Effector CD4-positive, alpha-beta T cell (primary cell): Measurements from ENCODE around the gene ASCC1.
"Not testable (repeated sequence)": the region's sequence is repeated elsewhere in the genome, so short reads cannot be mapped to it uniquely, and the experiment has no call there.

Experiments used
- DNase-seq: peaks from one replicate; pipeline ENCODE4 v3.0.0-alpha.2; 2020

Gene ASCC1

DNA sequence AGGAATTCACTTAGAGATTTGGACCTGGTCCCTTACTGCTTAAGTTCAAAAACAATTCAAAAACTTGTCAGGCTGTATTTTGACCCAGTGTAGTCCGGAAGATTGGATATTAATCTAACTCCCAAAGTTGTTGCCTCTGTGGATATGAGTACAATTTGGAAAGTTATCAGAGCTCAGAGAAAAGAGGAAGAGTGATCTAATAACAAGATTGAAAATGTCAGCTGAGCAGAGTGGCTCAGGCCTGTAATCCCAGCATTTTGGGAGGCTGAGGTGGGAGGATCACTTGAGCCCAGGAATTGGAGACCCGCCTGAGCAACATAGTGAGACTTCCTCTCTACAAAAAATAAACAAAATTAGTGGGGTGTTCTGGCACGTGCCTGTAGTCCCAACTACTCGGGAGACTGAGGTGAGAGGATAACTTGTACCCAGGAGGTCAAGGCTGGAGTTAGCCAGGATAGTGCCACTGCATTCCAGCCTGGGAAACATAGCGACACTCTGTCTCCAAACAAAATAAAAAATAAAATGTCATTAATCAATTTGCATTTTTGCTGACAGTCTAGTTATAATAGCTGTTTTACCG, 3.2 kb upstream of the ASCC1 start:
- no peak for DNase-seq

DNA sequence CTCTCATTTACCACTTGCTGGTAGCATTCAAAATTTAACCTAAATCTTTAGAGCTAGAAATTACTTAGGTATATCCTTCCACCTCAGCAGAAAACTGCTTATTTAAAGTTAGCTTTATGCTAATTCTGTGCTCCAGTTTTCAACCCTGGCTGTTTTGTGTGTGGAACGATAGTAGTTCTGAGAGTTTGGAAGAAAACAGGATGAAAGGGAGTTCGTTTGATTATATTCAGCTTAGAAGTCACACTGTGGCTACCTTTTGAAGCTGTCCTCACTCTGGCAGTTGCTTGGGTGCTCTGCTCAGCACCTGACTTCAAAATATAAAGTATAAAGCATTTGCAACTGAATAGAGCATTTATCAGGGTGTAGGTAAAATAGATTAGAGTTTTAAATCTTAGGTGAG, 2.6 kb upstream of the ASCC1 start:
- no peak for DNase-seq

DNA sequence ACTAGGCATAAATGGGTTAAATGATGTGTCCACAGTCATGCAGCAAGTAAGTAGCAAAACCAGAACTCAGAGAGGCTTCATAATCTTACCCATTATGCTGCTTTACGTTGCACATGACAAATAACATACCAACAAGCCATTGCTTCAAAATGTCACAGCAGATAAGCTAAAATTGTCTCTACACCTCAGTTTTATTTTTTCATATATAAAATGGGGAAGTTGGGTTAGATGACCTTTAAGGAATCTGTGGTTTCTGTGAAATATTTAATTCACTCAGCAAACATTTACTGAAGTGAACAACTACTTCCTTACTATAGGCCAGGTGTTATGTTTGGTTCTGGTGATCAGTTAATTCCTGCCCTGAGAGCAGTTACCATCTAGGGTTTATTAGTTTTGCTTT, 2.2 kb upstream of the ASCC1 start:
- no peak for DNase-seq

DNA sequence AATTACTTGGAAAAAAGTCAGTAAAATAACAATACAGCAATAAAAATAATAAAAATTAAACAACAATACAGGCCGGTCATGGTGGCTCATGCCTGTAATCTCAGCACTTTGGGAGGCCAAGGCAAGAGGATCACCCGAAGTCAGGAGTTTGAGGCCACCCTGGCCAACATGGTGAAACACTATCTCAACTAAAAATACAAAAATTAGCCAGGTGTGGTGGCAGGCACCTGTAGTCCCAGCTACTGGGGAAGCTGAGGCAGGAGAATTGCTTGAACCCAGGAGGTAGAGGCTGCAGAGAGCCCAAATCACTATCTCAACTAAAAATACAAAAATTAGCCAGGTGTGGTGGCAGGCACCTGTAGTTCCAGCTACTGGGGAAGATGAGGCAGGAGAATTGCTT, 4.2 kb downstream of the ASCC1 start:
- DNase-seq: not testable (repeated sequence)

DNA sequence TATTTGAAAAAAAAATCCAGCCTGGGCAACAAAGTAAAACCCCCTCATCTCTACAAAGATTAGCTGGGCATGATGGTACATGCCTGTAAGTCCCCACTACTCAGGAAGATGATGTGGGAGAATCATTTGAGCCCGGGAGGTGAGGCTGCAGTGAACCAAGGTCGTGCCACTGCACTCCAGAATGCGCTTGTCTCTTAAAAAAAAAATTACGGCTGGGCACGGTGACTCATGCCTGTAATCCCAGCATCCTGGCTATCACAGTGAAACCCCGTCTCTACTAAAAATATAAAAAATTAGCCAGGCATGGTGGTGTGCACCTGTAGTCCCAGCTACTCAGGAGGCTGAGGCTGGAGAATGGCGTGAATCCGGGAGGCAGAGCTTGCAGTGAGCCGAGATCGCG, 4.7 kb downstream of the ASCC1 start:
- not testable (repeated sequence) for DNase-seq

DNA sequence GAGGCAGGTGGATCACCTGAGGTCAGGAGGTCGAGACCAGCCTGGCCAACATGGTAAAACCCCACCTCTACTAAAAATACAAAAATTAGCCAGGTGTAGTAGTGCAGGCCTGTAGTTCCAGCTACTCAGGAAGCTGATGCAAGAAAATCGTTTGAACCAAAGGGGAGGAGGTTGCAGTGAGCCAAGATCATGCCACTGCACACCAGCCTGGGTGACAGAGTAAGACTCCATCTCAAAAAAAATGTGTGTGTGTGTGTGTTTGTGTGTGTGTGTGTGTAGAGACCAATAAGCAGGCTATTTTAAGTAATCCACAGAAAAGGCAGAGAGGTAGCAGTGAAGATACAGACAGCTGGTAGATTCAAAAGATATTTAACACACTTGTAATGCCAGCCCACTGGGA, 7.5 kb downstream of the ASCC1 start:
- DNase-seq: not testable (repeated sequence)

DNA sequence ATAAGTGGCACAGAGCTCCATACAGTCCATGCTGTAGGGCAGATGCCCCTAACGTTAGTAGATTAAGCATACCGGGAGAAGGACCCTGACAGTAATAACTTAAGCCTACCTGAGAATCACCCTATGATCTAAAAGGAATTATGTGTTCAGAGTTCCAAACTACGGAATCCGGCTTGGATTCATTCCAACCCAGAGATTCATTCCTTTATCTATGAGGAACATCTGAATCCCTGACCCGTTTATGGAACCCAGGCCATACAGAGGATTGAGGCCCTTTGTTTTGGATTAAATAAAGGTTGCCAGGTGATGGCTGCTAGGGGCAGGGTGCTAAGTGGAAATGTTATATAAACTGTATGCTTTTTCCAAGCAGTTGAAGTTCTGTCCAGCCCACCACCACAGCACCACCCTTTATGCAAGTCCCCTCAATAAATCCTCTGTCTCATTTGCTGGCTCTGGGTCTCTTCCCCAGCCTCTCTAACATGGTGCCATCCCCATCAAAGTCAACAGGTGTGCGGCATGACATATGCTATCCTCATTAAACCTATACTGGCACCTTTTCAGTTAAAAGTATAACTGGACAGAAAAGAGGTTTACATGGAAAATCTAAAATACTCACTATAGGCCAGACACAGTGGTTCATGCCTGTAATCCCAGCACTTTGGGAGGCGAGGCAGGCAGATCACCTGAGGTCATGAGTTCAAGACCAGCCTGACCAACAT, 9.4 kb downstream of the ASCC1 start:
- no peak for DNase-seq

DNA sequence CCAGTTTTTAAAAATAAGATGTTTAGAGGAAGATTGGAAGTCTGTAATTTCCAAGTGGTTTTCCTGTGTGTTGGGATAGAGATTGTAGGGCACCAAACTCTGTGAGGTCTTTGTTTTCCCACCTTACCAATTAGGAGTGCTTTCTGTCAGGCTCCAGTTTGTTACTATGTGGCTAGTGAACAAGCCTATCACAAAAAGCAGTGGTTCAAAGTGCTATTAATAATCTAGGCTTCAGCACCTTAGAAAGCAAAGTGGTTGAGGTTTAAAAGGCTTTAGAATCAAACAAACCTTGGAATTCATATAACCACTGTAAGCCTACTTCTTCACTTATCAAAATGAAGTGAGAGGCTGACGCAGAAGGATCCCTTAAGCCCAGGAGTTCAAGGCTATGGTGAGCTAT, 11.4 kb downstream of the ASCC1 start:
- no peak for DNase-seq

DNA sequence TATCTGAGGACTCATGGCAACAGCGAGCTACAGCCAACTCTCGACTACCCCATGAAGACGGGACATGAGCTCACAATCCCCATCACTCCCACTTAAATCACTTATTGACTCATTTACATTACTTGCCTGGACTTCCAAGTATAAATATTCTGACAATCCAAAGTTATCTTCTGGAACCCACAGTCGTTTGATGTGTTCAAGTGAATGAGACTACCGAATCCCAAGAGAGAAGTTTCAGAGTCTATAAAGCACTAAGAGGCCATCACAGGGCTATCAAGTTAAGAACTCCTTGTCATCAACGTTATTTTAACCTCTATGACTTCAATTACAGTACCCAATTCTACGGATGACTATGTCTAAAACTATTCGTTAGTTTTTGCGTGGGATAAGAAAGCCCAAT, 11.8 kb downstream of the ASCC1 start:
- no peak for DNase-seq

DNA sequence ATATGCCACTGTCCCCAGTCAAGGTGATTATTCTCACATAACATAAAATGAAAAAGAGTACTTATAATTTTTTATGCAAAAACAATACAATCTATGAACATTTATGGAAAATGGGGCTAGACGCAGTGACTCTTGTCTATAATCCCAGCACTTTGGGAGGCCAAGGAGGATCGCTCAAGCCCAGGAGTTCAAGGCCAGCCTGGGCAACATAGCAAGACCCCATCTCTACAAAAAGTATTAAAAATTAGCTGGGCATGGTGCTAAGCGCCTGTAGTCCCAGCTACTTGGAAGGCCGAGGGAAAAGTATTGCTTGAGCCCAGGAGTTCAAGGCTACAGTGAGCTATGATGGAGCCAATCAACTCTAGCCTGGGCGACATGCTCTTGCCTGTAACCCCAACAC, 14.8 kb downstream of the ASCC1 start:
- DNase-seq: no peak

DNA sequence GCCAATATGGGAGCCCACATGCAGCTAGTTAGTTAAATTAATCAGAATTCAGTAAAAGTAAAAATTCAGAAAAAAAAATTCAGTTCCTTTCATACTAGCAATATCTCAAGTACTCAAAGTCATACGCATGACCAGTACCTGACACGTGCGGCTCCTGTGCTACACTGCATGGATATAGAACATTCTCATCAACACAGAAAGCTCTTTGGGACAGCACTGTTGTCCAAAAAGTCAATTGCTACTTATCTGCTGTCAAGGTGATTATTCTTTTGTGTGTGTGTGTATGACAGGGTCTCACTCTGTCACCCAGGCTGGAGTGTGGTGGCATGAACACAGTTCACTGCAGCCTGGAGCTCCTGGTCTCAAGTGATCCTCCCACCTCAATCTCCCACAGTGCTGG, 15.2 kb downstream of the ASCC1 start:
- DNase-seq: no peak

DNA sequence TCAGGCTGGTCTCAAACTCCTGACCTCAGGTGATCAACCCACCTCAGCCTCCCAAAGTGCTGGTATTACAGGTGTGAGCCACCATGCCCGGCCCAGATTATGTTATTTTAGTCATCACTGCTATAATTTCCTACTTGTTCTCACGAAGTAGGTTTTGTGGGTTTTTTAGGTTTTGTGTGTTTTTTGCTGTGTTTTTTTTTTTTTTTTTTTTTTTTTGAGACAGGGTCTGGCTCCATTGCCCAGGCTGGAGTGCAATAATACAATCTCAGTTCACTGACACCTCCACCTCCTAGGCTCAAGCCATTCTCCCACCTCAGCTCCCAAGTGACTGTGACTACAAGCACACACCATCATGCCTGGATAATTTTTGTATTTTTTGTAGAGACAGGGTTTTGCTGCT, 21.1 kb downstream of the ASCC1 start:
- DNase-seq: no peak

DNA sequence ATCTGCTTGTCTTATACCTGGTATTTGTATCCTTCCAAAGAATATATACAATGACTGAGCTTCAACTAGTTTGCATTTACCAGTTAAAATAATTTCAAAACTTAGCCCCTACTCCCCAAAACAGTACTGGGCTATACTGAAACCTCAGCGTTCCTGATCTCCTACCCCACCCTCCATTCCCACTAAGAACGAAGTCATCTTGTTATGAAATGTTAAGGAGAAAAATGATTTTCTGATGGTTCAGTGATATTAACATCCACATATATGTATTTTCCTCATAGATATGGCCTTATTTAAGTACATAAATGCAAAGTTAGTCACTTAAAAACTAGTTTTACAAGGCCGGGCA, 29.1 kb downstream of the ASCC1 start:
- no peak for DNase-seq

DNA sequence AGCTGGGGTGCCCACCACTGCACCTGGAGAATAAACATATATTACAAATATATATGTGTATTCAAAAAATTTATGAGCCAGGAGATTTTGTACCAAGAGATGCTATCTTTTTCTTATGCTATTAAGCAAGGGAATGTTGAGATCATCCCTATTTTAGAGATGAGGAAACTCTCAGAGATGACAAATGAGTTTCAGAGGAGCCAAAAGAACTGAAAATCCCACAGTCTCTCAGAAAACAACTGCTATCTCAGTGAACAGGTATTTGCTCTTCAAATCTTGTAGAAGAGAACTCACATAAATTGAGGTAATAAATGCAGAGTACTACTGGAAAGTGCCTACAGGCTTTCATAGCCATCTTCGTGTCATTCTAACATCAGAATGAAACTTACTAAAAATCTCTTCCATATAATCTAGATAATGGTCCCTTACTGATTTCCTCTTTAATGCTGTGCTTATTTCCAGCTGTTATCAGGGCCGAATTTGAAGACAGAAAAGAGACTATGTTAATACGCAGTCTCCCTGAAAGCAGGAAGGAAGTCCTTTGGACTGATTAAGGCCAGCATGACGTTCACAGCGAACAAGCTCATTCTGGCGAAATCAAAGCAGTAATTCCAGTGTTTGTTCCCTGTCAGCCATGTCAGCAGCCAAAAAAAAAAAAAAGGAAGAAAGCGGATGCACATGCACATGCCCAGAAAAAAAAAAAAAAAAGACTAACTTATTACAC, 29.7 kb downstream of the ASCC1 start:
- no peak for DNase-seq

DNA sequence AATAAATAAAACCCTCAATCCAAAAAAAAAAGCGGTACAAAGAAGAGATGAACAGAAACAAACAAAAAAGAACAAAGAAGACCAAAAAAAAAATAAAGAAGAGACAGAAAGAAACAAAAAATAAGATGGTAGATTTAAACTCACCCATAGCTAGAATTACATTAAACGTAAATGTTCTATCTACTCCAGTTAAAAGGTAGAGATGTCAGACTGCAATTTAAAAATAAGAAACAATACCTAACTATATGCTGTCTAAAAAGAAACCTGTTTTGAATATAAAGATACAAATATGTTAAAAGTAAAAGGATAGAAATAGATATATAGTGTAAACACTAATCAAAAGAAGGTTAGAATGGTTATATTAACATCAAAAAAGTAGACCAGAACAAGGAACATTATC, 31.9 kb downstream of the ASCC1 start:
- no peak for DNase-seq

DNA sequence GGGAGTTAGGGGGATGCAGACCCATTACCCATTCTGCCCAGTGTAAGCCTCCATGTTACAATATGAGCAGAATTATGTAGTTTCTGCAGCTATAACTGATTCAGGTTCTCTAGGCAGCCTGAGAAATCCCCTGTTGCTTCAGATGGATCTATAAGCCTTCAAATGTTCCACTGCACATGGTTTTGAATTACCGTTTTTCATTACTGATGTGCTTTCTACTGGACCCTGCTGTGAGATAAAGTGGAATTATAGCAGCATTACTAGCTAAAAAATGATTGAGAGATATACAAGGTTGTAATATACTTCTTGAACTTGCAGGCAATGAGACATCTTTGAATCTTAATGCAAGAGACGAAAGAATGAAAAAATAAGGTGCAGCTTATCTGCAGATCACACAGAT, 38.6 kb downstream of the ASCC1 start:
- DNase-seq: no peak

DNA sequence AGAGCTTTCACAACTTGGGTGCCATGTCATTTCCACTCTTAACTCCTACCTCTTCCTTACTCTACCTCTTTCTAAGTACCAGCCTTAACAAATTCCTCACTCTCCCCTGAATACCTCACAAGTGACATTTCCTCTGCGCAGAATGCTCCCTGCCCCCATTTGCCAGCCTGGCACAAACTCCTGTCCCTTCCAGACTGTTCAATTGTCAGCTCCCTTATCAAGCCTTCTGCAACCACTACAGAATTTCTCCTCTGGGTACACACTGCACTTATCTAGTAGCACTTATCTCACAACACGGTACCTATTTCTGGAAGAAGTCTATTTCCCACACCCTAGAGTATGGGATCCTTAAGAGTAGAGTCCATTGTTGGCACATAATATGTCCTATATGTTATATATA, 39.4 kb downstream of the ASCC1 start:
- no peak for DNase-seq

DNA sequence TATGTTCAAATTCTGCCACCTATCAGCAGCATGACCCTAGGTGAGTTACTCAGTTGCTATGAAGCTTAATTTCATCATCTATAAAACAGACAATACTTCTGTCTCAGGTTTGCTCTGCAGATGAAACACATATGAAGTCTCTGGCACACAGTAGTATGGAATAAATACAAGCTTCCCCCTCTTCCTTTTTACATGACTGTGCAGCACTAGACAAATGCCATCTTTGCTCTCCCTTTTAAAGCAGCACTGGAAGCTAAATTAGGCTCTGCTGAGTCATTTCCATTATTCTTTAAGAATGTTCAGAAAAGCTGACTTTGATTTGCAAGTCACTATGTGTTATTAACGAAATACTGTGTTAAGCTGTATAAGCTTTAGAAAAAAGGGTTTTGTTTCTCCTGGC, 40.9 kb downstream of the ASCC1 start:
- no peak for DNase-seq

DNA sequence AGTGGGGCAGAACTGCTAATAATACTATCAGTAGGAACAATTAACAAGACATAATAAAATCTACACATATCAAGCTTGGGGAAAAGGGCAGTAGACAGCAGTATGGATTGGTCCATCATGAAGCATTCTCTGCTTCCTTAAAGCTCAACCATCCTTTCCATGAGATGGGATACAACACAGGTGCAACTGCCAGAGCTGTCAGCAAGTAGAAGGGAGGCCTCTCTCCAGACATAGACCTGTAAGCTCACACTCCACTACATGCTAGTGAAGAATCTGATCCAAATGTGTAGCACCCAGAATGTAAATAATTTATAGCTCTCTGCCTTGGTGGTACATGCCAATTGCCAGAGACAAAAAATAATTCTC, 41.8 kb downstream of the ASCC1 start:
- DNase-seq: no peak

DNA sequence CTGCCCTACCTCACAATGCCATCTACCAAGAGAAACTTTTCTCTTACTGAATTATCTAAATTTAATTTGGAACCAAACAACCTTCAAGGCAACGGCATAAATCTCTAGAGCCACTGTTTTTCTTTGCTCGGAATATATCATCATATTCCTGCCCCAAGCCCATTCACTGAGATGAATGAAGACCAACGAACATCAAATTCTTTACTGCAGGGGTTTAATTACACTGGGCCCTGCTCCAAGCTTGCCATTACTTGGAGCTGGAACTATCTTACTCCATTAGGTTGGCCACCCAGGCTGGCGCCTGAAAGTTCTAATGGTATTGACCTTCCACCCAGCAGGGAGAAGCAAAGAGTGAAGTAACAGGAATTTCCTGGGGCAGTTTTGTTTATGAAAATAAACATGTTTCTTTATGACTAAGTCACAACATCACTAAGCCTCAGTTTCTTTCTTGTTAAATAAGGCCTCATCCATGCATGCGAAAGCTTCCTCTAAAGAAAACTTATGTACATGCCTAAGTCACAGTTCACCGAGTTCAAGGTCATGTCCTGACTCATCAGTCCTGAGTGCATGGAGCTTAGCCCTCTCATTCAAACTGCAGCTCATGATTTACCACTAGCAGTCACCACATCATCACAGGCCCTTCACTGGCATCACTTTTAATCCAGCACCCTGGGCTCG, 42.3 kb downstream of the ASCC1 start:
- no peak for DNase-seq

DNA sequence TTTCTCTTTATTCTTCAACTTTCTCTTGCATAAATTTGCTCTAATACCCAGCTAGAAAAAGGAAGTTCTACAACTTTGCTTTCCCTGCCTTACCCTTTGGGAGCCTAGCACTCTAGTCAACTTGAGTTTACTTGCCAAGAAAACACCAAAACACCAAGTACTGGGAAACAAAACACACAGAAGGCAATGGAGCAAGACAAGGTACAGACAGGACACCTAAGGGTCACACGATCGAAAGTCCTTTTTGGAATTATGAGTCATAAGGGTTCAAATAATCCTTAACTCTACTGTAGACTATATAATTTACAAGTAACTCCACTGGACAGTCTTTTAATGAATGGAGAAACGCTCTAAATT, 42.8 kb downstream of the ASCC1 start:
- no peak for DNase-seq

DNA sequence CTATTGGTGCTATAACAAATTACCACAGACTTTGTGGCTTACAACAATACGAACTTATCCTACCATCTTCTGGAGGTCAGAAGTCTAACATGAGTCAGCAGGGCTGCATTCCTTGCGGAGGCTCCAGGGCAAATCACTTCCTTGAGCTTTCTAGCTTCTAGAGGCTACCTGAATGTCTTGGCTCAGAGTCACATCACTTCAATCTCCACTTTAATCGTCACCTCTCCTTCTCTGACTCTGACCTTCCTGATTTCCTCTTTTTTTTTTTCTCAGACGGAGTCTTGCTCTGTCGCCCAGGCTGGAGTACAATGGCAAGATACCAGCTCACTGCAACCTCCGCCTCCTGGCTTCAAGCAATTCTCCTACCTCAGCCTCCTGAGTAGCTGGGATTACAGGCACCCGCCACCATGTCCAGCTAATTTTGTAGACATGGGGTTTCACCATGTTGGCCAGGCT, 44.9 kb downstream of the ASCC1 start:
- no peak for DNase-seq

DNA sequence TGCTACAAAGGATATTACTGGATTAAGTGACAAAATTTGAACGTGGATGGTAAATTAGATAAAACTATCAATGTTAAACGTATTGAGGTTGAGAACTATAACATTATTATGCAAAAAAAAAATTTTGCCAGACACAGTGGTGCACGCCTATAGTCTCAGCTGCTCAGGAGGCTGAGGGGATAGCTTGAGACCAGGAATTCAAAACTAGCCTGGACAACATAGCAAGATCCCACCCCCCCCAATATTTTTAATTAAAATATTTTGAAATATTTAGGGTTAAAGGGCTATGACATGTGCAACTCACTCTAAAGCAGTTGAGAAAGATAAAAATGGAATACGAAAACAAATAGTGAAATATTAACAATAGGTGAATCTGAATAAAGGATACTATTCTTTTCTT, 45.3 kb downstream of the ASCC1 start:
- no peak for DNase-seq

DNA sequence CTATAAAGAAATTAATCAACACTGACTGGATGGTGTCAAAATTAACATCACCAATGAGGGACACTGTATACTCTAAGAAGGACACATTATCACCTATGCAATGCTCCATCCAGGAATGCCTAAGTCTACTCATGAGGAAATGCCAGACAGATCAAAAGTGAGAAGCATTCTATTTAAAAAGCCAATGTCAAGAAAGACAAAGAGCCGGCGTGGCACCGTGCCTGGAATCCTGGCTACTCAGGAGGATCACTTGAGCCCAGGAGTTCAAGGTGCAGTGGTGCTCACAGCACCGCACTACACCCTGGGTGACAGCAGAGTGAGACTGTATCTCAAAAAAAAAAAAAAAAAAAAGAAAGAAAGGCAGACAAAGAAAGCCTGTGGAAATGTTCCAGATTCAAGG, 45.8 kb downstream of the ASCC1 start:
- DNase-seq: no peak
